MV-4-11 (cell line): ENCODE results near the gene SPRY4.
"Not testable (repeated sequence)": the region's sequence is repeated elsewhere in the genome, so short reads cannot be mapped to it uniquely, and the experiment has no call there.

Experiments
- DNase-seq: peaks from one replicate; lab custom pipeline; 2025; lab: John Stamatoyannopoulos, UW

Gene SPRY4

GRCh38 chr5:142324871-142325724 lies at the start of gene SPRY4:
SPRY4 (minus strand) TSS chr5:142325021; CDS start chr5:142315108, 9,913 bp downstream.
- DNase-seq, result peak; percentile 84

DNA sequence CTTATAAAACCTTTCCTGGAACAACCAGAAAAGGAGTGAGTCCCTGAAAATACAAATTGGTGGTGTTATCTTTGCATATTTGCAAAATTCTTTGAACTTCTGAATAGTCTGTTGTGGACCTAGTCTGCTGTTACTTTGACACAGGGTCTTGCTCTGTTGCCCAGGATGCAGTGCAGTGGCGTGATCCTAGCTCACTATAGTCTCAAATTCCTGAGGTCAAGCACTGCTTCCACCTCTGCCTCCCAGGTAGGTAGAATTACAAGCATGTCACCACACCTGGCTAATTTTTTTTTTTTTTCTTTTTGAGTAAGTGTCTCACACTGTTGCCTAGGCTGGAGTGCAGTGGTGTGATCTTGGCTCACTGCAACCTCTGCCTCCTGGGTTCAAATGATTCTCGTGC lies 43.7 kb upstream of the SPRY4 start:
- no peak for DNase-seq

GRCh38 chr5:142366007-142366406 lies 41.2 kb upstream of the SPRY4 start:
- DNase-seq, result no peak

- DNase-seq, result no peak
These were observed 39.7 kb upstream of the SPRY4 start for GRCh38 chr5:142364251-142365145.

DNA sequence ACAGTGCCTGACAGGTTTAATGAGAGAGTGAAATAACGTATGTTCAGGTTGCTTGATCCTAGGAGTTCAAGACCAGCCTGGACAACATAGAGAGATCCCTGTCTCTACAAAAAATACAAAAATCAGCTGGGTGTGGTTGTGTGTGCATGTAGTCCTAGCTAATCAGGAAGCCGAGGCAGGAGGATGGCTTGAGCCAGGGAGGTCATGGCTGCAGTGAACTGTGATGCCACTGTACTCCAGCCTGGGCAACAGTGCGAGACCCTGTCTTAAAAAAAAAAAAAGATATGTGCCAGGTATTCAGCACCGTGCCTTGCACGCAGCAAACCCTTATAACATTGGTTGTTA lies 38.8 kb upstream of the SPRY4 start:
- no peak for DNase-seq

DNA sequence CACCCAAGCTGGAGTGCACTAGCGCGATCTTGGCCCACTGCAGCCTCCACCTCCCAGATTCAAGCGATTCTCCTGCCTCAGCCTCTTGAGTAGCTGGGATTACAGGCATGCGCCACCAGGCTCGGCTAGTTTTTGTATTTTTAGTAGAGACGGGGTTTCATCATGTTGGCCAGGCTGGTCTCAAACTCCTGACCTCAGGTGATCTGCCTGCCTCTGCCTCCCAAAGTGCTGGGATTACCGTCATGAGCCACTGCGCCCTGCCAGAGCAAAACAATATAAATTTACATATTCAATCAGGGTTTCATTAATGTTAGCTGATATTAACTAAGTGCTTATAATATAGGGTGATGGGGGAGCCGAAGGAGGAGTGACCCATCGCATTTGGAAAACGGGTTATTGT lies 37.4 kb upstream of the SPRY4 start:
- not testable (repeated sequence) for DNase-seq

DNA sequence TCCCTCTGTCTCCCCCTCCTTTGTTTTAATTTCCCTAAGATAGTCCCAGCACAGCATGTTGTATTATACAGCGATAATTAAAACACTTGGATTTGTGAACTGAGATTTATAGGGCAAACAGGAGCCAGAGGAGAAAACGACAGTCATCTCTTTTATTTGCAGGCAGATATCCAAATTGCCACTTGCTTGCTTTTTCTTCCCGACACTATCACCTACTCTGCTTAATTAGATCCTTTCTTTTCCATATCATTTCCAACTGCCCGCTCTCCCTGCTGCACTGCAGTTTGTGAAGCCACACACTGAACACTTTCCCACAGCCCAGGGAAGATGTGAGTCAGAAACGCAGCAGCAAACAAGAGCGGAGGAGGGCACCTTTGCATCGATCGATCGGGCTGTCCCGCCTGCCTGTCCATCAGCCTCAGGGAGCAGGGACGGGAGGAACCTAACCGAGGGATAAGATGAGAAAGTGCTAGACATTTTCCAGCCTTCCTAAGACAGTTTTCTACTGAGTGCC lies 35.8 kb upstream of the SPRY4 start:
- DNase-seq, result no peak

DNA sequence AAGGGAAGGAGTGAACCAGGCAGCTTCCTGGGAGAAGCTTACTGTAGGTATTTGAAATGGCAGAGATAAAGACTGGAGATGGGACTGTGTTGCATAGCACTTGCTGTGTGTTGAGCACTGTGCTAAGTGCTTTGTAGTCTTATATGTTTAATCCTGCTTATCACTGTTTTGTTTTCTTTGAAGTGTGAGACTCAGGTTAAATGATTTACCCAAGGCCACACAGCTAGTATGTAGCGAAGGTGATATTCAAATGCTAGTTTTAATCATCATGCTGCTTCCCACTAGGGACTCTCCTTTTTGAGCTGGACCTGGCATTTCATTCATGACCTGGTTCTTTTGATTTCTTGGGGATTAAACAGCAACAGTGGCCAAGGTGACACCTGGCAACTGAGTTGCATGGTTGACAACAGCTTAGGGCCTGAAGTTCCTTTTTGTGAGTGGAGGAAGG lies 35.3 kb upstream of the SPRY4 start:
- no peak for DNase-seq

DNA sequence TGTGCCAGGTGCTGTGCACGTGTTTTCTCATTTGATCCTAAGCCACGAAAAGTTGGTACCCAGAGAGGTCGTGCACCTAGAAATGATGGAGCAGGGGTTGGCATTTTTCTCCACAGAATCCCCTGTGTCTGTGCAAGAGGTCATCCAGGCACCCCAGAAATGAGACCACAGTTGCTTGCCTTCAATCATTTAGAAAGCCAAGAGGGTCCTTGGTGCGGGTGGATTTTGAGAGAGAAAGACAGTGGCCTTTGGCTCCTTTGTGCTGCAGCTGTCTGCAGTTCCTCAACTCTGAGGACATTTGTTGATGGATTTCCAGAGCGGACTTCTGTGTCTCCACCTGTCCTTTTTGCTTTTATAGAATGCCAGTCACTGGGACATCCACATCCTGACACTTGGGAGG lies 33.8 kb upstream of the SPRY4 start:
- DNase-seq, result no peak

DNA sequence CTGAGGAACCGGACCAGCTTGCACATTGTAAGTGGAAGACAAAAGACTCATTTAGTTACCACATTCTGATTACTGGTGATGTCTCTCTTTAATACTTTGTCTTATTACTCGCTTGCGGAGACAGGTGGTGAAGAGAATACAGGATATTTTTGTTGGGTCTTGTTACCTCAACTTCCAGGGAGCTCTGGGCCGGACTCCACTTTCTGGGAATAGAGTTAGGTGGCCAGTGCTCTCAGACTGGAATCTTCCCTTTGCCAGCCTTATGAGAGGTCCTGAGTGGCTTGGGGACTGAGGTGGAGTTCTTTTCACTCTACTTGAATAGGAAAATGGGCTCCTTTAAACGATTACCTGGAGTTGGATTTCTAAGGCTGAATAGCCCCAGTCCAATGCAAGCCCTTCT lies 33.3 kb upstream of the SPRY4 start:
- DNase-seq, result no peak

- no peak for DNase-seq
These were observed 32.8 kb upstream of the SPRY4 start for GRCh38 chr5:142357469-142358090.

DNA sequence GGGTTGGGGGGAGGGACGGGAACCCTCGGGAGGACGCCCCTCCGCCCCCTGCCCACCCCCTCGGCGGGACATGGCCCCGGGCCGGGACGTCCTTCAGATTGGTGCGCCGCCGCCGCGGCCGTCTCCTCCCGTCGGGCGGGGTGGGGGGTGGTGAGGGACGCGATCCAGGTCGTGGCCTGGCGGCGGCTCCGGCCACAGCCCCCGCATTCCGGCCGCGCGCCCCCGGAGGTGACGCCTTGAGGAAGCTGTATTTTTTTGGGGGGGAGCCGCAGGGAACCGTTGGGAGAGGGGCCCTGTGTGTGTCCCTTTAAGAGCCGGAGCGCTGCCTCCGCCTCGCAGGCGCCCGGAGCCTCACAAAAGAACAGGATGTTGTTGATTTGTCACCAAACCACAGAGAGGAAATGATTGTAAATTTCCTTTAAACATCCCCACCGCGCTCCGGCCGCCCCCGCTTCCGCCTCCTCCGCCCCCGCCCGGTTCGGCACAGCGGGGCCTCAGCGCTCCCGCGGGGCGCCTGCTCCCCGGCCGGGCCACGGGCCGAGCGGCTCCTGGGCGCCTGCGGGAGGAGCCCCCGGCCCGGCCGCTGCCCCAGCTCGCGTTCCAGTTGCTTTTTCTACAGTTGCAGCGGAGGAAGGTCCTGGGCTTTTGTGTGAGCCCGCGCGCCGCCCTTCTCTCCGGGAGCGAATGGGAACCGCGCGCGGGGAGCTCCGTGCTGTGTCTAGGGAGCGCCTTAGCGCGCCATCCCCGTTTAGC lies 32.1 kb upstream of the SPRY4 start:
- DNase-seq, result peak; percentile 87

- no peak for DNase-seq
These were observed 31.5 kb upstream of the SPRY4 start for GRCh38 chr5:142356349-142356715.

- no peak for DNase-seq
These were observed 28.3 kb upstream of the SPRY4 start for GRCh38 chr5:142353071-142353472.

GRCh38 chr5:142350021-142350420 lies 25.2 kb upstream of the SPRY4 start:
- no peak for DNase-seq

- DNase-seq, result no peak
These were observed 21.9 kb upstream of the SPRY4 start for GRCh38 chr5:142346706-142347105.

DNA sequence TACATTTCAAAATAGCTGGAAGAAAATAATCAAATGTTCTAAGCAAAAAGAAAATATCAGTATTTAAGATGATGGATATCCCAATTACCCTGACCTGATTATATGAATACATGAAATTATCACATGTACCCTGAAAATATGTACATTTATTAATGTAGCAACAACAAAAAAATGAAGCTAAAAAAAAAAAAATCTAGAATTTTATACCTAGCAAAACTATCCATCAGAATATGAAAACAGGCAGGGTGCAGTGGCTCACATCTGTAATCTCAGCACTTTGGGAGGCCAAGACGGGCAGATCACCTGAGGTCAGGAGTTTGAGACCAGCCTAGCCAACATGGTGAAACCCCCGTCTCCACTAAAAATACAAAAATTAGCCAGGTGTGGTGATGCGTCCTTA lies 20.1 kb upstream of the SPRY4 start:
- DNase-seq, result not testable (repeated sequence)

GRCh38 chr5:142343531-142343930 lies 18.7 kb upstream of the SPRY4 start:
- DNase-seq, result no peak

- no peak for DNase-seq
These were observed 17.5 kb upstream of the SPRY4 start for GRCh38 chr5:142342128-142342981.

GRCh38 chr5:142339781-142340180 lies 15.0 kb upstream of the SPRY4 start:
- DNase-seq, result no peak

- DNase-seq, result no peak
These were observed 9.7 kb upstream of the SPRY4 start for GRCh38 chr5:142334538-142334937.
